Central memory CD4-positive, alpha-beta T cell (primary cell): ENCODE measurements around the gene DCAF6.

Source experiments
- DNase-seq: peaks from one replicate; pipeline ENCODE4 v3.0.0; 2022

Gene DCAF6

DNA sequence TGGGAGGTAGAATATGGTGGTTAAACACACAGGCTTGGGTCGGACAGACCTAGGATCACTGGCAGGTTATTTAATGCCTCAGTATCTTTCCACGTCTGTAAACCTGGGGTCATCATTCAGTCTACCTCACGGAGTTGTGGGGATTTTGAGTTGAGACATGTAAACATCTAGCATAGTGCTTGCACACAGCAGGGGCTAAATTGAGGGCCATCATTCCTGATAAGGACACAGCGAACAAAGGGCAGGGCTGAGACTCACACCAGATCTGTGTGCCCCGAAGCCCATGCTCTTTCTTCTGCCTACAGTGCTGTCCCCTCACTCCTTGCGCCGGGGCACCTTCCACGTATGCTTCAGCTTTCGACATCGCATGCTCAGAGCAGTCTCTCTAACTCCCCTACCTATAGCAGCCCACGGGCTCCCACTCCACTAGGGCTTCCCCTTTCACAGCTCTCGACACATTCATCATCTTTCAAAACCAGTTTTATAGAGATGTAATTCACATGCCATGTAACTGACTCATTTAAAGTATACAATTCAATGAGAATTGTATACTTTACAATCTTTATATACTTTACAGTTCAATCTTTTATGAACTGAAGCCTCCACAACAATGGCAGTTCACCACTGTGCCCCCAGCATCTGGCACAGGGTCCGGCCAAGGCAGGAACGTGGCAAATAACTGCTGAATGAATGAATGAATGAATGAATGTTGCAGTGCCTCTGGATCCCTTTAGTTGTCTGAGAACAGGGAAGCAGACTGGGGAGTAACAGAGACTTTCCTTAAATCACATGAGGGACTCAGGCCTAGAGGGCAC, 152.2 kb downstream of the DCAF6 start:
- no peak for DNase-seq

DNA sequence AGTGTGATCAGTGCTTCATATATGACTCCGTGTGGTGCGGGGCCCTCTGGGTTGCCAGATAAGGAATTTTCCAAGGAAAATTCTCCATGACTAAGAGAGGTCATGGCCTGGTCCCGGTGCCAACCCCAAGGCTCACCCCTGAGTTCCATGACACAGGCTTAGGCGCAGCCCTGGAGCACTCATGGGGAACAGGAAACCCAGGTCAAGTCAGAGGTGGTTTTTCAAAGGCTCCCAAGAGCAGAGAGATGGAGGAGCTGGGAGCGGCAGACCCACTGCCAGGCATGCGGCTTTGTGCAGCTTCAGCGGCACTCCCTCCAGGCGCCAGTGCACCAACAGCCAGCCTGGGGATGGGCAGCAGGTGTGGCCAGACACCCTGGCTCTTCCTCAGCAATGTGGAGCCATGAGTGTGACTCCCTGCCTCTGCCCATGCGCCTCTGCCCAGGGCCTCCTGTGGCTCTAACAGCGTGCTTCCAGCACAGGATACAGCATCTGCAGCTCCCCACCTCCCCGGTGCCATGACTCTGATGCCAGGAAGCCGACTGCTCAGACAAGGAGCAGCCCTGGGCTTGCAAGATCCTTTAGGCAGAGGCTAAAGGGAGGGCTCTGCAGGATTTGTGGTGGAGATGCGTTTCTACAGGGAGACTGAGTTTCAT, 153.0 kb downstream of the DCAF6 start:
- no peak for DNase-seq

DNA sequence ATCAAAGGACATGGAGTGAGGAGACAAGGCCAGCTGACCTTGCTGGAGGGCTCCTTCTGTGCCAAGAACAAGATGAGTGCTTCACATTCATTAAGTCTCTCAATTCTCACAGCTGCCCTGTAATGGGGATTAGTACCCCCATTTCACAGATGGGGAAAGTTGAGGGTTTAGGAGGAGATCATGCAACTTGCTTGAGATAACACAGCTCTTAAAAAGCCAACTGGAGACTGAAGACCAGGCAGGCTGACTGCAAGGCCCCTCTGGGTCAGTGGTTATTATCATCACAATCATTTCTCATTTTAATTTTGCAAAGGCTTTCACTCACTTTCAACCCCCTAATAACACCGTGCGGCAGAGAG, 153.5 kb downstream of the DCAF6 start:
- no peak for DNase-seq

DNA sequence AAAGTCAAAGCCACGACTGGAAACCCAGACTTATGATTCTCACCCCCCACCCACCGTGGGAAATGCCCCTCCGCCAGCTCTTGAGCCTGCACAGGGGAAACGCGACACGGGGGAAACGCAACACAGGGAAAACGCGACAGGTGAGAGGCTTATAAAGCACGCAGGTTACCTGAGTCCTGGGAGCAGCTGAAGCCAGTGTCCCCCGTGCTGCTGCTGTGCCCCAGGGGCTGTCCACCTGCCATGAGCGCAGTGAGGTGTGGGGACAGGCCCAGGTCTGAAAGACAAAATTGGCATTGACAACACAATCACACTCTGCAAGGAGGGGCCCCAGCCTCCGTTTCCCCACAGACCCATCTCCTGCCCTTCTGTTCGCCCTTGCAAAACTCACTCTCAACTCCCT, 153.9 kb downstream of the DCAF6 start:
- no peak for DNase-seq

DNA sequence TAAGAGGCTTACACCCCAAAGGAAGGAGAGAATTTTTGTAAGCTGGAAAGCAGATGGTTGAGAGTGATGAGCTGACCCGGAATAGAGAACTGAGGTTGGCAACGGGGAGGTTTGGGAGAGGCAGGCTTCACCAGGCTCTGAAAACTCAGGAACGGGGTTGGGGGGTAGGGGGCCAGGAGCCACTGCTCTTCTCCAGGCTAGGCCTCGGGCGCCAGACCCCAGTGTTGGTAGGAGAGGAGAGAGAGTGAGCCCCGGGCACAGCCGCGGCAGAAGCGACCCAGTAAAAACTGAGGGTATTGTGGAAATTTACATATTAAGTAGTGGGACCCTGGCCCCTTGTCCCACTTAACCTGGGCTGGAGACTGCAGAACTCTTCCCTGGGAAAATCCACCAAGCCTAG, 154.6 kb downstream of the DCAF6 start:
- no peak for DNase-seq

DNA sequence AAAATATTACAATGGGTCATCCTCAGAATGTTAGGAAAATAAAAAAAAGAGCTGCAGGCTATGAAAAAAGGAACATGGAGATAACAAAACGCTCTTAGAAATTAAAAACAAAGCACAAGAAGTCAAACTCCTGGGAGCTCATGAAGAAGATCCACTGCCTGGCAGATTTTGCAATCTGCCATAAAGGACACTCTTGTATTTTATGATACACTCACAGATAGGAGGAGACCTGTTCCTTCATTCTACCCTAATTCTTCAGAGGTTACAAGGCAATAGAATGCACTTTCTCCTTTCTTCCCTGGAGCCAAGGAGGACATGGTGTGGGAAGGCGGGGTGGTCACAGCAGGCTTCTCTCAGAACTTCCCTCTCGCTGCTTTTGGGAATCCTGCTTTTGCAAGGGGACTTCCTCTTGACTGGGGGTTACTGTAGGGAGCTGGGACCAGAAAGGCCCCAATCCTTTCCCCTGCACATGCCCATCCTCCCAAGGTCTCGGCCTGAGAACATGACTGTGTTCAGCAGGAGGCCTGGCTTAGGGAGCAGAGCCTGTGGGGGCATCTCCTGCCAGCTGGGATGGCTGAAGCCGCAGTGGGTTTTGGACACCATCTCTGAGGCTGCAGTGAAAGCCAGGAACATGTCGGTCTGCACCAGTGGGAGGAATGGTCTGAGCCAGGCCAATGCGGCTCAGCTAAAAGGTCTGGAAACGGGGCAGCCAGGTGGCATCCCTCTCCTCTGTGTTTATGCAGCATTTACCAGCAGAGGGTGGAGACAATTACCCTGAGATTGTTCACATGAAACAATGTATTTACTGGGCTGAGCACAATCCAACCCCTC, 155.5 kb downstream of the DCAF6 start:
- no peak for DNase-seq

DNA sequence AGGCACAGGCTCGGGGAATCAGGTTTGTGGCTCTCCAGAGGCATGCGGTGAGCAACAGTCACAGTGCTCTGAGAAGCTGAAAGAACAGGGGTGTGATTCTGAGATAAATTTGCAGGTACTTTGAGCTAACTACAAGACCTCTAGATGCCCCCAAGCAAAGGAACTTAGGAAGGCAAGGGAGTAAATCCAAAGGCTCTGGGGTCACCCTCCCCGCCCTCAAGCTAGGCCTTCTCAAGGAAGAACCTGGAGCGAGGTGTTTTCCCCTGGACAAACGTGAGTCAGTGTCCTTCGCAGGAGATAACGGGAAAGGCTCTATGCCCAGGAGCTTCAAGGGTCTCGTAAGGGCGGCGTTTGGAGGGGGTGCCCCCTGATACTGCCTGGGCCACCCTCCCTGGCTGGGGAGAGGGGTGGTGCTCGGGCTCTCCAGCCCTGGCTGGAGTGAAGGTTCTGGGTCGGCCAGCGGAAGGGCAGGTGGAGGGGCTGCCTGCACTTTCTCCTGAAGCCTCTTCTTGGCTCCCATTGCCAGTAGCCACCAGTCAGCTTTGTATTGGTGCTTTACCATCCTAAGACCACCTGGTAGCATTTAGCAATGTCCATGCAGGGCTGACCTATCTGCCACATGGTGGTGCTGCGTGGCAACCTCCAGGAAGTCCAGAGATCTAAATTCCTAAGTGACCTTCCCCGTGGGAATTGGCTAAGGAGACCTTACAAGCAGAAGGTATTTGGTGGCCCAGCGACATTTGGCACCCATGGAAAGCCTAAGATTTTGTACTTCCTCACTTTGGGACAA, 156.3 kb downstream of the DCAF6 start:
- DNase-seq = no peak

DNA sequence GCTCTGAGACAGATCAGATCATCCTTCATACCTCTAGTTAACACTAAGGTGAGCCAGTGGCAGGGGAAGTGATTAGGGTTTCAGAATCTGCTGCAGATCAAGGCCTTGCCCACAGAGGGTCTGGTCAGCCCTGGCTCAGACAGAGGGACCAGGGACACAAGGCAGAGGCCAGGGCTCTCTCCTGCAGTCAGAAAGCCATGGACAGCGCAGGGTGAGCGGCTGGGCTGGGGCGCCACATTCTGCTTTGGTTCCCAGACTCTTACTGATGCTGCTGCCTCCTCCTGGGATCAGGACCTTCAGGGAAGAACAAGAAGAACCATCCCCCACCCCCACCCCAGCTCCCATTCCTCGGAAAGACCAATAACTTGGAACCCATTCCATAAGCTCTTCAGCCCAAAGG, 157.1 kb downstream of the DCAF6 start:
- DNase-seq = no peak

DNA sequence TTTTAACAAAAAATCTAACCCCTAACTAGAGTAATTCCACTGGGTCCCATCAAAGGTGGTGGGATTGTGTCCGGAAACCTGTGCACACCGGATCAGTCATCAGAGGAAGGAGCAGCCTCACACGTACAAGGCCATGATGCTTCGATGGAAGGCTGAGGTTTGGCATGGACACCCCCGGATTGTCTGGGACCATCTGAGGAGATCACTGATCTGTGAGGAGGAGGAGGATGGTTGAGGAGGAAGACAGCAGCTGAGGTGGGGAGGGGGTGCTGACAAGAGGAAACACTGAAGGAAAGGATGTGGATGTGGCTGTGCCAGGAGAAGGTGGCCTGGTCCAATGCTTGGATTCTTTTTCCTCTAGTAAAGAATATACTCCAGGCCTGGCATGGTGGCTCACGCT, 159.0 kb downstream of the DCAF6 start:
- DNase-seq = no peak

DNA sequence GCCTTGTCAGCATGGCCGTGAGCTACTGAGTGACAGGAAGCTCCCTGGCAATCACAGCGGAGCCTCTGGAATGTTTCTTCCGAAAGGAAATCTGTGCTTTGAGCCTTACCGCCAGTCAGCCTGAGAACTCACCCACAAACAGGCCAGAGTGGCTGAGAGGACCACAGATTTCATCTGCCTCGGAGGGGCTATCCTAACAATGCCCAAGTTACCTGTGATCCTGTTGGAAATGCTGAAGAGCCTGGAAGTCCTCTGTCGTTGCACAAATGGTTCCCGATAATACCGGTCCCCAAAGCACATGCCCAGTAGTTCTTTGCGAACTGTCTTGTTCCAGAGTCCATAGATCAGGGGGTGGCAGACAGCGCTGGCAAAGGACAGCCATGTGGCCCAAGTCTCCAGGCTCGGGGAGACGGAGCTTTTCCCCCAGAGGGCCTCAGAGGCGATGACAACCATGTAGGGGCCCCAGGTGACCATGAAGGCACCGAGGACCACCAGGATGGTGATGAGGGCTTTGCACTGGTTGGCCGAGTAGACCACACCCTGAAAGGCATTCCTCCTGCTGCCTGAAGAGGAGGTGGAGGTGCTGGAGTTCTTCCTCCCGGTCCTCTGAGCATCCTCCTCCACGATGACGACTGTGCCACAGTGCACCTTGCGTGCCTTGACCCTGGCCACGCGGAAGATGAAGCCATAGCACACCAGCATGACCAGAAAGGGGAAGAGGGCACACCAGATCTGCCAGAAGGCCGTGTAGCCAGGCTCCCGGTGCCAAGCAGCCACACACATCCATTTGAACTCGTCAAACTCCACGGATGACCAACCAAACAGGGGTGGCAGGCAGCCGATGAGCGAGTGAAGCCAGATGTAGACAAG, 160.0 kb downstream of the DCAF6 start:
- DNase-seq = no peak

DNA sequence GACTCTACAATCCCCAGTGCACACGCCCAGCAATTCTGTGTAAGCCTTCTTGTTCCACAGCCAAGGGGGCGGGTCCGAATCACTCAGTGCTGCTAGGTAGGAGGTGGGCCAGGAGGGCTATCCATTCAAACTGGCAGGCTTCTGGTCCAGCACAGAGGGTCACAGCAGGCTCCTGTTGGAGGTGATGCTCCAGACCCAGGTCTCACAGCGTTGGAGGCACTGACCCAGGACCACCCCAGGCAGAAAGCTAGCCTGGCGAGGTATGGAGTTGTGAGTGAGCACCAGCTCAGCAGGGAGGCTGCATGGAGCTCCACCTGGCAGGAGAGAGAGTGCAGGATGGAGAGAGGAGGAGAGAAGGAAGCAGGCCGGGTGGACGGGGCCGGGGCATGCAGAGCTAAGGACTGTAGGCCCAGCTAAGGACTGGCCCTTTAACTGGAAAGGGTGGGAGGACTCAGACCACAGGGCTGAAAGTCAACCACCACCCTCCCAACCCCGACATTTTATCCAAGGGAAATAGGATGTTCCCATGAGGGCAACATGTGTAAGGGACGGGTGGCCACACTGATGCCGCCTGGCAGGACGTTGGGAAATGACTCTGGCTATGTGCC, 161.5 kb downstream of the DCAF6 start:
- DNase-seq = no peak

DNA sequence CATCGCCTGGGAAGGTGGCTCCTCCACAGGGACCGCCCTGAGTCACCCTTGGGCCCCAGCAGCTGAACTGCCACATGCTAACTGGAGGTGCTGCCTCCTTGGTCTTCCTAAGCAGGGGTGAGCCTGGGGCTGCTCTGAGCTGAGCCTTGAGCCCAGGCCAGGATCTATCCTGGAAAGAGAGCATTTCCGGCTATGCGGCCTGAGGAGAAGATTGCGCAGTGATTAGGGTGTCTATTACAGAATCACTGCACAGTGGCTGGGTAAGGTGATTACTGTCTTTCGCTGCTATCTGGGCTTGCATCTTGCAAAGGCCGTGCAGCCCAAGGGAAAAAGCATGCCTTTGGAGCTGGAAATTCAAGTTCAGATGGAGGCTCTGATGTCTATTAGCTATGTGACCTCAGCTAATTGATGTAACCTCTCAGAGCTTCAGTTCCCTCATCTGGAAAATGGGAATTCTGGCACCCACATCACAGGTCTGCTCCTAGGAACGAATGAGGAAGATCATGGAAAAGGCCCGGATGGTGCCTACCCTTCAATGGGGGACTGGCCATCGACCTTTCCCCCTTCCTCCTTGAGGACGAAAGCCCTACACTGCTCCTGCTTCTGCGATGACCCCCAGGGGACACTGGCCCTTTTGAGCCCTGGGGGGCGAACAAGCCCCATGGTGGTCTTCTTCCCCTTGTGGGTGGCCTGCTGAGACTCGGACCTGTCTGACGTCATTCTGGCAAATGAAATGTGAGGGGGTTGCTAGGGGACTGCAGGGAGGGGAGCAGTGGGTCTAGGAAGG, 162.2 kb downstream of the DCAF6 start:
- no peak for DNase-seq

DNA sequence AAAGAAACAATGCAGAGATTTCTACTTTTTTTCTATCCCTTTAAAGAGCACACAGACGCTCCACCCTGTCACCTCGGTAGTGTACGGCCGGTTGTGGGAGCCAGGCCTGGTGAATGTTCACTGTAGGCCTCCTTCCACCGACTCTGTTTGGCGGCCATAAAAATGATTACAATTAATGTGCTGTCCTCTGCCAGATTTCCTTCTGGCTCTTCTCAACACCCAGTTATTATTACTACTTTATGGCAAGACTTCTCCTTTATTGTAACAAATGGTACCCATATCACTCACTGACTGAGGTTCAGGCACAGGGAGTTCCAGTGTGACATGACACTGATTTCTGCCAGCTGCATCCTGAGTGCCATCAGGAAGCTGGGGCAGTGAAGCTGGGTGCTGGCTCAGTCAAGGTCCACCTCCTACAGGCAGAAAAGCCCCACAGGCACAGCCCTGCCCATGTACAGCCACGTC, 162.9 kb downstream of the DCAF6 start:
- DNase-seq = no peak

DNA sequence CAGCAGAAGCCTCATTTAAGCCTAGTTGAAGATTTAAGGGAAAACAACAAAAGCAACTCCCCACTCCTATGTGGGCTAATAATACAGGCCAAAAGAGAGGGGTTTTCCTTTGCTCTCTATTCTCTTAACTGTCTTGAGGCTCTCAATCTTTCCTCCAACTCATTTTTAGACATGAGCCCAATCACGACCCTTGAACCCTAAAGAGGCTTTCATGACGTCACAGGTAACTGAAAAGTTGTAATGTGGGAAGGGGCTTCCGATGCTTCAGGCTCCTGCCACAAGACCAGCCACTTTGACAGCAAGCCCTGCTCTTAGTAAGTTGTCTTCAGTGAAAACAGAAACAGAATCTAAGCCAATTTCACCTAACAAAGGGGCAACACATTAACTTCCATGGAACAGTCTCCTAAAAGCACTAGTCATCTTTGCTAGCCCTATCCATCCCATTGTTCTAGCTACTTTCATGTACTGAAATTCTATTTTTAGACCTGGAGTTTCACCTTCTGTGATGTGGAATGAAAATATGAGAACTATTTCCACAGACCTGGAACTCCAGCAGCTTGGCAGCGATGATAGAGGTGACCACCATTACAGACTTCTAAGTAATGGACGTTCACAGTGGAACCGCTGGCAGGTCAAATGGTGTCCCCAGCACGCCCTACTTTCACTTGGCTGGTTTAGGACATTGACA, 164.0 kb downstream of the DCAF6 start:
- DNase-seq = no peak

DNA sequence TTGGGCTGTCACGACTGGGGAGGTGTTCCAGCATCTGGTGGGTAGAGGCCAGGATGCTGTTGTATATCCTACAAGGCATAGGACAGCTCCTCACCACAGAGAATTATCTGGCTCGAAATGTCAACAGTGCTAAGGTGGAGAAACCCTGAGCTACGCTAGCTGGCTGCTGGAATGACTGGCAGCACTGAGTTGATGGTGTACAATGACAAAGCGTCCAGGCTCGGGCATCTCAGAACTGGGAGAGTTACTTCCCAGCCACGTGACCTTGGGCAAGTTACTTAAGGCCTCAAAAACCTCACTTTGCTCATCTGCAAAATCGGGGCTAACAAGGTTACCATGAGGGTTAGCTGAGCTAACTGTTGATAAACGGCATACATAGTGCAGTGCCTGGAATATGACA, 164.9 kb downstream of the DCAF6 start:
- no peak for DNase-seq

DNA sequence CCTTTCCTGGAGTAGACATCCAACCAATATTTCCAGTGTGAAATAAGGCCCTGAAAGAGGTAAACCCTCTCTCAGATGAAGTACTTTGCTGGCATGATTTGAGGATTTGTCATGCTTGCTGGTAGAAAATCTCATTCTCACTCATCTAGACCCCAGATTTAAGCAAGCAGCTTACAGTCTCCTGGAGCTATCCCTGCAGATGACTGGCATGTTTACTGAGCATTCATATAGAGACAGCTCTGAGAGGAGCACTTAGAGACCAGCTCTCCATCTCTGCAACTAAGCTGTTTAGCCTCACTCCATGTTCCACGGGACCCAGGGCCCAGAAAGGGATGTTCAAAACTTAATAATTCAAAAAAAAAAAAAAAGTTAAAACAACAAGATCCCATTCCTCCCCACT, 166.0 kb downstream of the DCAF6 start:
- no peak for DNase-seq

DNA sequence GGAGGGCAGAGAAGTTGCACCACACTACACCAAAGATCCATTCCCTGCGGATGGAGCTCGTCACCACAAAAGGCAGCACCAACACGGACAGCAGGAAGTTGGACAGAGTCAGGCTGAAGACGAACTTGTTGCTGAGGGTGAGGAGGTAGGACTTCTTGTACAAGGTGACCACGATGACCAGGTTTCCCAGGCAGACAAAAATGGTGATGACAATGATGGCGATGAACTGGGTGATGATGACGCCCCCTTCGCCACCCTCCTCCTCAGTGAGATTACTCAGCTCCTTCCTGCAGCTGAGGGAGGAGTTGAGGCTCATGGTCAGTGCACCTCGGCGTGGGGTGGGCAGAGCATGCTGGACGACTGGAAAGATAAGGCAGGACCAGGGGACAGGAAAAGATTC, 168.1 kb downstream of the DCAF6 start:
- DNase-seq = no peak

DNA sequence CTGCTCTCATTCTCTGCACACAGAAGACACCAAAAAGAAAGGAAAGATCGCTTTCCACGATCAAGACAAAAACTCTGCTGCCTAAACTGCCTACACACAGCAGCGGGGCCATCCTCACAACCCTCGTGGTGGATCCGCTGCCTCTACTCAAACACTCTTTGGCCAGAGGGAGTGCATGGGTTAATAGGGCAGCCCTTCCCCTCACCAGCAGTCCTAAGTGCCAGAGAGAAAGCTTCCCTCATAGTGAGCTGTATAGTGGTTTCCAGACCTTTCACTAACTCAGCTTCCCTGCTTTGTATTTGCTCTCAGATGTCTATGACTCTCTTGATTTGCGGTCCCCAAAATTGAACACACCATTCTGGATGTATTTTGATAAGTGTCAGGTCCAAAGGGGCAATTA, 169.4 kb downstream of the DCAF6 start:
- DNase-seq = no peak

DNA sequence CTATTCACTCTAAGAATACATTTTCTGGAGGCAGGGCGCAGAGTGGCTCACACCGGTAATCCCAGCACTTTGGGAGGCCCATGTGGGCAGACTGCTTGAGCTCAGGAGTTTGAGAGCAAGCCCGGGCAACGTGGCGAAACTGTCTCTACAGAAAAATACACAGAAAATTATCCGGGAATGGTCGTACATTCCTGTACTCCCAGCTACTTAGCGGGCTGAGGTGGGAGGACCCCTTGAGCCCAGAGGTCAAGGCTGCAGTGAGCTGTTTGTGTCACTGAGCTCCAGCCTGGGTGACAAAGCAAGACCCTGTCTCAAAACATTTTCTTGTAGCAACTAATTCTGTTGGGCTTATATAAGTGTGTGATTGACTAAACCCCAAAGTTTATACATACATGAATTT, 169.8 kb downstream of the DCAF6 start:
- no peak for DNase-seq
